ACC112 (cell line): ENCODE results near the gene SPIRE1.

Experiments
- H2AFZ ChIP-seq: fragments of 200-600 bp; sonication (generic); one replicate; pipeline ENCODE4 v1.6.0; 2017; ENCODE audit warnings: antibody characterized with exemption, low read length; ENCODE audit not compliant: unreplicated experiment
- H3K27ac ChIP-seq: fragments of 200-600 bp; sonication (generic); 2 replicates; pipeline ENCODE4 v1.5.1; 2014; ENCODE audit warnings: low read depth, mild to moderate bottlenecking, antibody characterized with exemption, low read length, moderate library complexity
- H3K27me3 ChIP-seq: fragments of 200-600 bp; sonication (generic); 2 replicates; pipeline ENCODE4 v1.6.1; 2014; ENCODE audit warnings: mild to moderate bottlenecking, antibody characterized with exemption, low read length, moderate library complexity, mixed read lengths; ENCODE audit not compliant: insufficient read depth
- H3K36me3 ChIP-seq: fragments of 200-600 bp; sonication (generic); 2 replicates; pipeline ENCODE4 v1.6.1; 2016; ENCODE audit warnings: mild to moderate bottlenecking, antibody characterized with exemption, low read length, moderate library complexity, mixed read lengths; ENCODE audit not compliant: insufficient read depth
- H3K4me1 ChIP-seq: fragments of 200-600 bp; sonication (generic); one replicate; pipeline ENCODE4 v1.6.1; 2016; ENCODE audit warnings: low read length, mixed read lengths; ENCODE audit not compliant: insufficient read depth, unreplicated experiment, control insufficient read depth
- H3K4me3 ChIP-seq: fragments of 200-600 bp; sonication (generic); 2 replicates; pipeline ENCODE4 v1.5.1; 2014; ENCODE audit warnings: mild to moderate bottlenecking, low read depth, low read length
- H3K79me2 ChIP-seq: fragments of 200-600 bp; sonication (generic); one replicate; pipeline ENCODE4 v1.6.0; 2016; ENCODE audit warnings: low read length; ENCODE audit not compliant: control insufficient read depth, unreplicated experiment, insufficient read depth

Gene SPIRE1

DNA sequence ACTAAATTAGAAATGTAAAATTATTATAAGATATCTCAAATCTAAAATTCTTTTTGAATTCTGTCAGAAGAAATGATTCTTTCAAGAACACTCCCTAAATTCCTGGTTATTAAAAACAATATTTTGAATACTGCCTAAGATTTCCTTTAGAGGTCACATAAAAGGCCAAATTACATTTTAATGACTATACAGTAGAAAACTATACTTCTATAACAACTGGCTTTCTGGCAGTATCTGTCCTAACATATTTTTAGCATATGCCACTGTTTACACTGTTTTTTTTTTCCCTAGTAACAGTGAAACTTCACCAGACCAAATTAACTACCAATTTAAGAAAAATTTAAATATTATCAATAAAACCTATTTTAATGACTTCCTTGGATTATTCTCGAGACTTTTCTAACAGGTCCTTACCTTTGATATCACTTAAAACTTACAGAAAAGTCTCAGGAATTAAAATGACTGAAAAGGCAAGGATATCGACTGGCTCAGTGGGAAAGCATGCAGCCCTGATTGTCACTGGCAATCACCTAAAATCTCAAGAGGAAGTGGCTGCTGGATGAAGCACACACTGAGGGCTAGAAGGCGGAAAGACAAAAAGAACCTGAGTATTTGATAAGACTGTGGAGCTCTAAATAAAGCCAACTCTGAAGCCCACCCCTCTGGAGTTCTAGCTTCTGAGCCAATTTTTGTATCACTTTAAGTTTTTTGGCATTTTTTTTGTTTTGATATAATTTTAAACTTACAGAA lies 59.6 kb downstream of the SPIRE1 start:
- H3K27me3 ChIP-seq: no peaks in the 10 kb centered on the region
- H3K4me1 ChIP-seq: peaks cover 48% of the 10 kb centered on the region

DNA sequence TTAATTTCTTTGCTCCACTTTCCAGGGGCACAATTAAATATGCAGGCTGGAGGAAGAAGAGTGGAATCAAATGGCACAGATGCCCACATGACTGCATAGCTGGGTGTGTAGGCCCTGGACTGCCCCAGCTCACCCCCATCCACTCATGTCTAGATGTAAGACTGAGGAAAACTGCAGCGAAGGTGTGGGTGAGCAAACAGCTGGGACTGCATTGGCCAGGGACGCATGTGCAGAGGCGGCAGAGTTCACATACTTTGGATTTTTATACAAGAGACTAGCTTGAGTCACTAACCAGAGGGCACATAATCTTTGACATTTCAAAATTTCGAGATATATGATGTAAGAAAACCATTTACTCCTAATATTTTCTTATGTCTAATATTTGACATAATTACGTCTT lies 60.1 kb downstream of the SPIRE1 start:
- Histone ChIP-seq H3K36me3 (no peaks in the 10 kb centered on the region), H3K79me2 (peaks cover 47% of the 10 kb centered on the region), H3K27ac (peak overlapping the region; percentile 97), H3K4me3 (peak overlapping the region; percentile 20; the same call in 1 of the 2 replicates), H3K27me3 (no peaks in the 10 kb centered on the region), H2AFZ (no peak overlapping the region), H3K4me1 (peaks cover 48% of the 10 kb centered on the region)

More for the DNA sequence above, 59.6 kb downstream of the SPIRE1 start:
- H3K36me3 ChIP-seq: no peaks in the 10 kb centered on the region
- H3K4me3 ChIP-seq: peak overlapping the region; percentile 59
- peak overlapping the region; percentile 97 for H3K27ac ChIP-seq
- H2AFZ ChIP-seq: peak overlapping the region; percentile 39
- H3K79me2 ChIP-seq: peaks cover 49% of the 10 kb centered on the region

DNA sequence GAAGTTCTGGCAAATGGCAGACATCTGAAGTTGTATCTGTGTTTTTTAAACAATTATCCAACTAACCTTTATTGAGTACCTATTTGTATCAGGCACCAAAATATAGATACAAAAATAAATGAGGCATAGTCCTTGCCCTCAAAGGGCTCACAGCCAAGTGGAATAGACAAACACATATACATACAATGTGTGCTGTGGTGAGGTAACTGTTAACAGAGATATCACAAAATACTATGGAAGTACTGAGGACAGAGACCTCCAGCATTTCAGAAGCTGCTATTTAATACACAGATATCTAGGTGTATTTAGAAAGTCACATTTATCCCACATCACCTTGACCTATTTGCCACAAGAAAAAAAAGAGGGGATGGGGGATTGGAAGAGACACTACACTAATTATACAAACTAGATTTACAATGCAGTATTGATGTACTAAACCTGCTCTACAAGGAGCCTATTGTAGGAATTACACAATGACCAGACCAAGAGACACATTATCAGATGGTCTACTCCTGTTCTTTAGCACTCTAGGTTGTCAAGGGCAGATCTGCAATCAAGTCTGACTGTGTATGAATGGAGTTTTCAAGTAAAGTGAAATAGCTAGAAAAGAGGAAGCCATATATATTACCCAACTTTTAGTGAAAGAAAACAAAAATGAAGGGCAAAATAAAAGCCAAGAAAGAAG lies 62.2 kb downstream of the SPIRE1 start:
- Histone ChIP-seq H3K4me1 (peaks cover 46% of the 10 kb centered on the region), H3K79me2 (peaks cover 39% of the 10 kb centered on the region), H3K27ac (no peak overlapping the region)

DNA sequence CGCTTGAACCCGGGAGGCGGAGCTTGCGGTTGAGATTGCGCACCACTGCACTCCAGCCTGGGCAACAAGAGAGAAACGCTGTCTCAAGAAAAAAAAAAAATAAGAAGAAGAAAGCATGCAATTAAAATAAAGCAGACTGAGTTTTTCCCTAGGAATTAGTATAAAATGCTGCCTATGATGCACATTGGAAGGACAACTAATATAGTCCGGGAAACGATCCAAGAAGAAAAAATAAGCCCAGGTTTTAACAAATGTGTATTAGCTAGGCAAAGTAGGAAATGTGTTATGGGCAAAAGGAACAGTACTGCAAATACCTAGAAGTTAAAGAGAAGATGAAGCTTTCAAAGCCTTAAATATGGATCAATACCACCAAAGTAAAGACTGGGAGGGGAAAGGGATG lies 64.0 kb downstream of the SPIRE1 start:
- H3K79me2 ChIP-seq: peaks cover 33% of the 10 kb centered on the region
- no peak overlapping the region for H2AFZ ChIP-seq
- H3K27ac ChIP-seq: no peak overlapping the region
- H3K36me3 ChIP-seq: no peaks in the 10 kb centered on the region
- no peak overlapping the region for H3K4me3 ChIP-seq
- H3K4me1 ChIP-seq: peaks cover 29% of the 10 kb centered on the region
- H3K27me3 ChIP-seq: no peaks in the 10 kb centered on the region

More for the DNA sequence above, 62.2 kb downstream of the SPIRE1 start:
- H3K27me3 ChIP-seq: no peaks in the 10 kb centered on the region
- H3K36me3 ChIP-seq: no peaks in the 10 kb centered on the region
- H2AFZ ChIP-seq: no peak overlapping the region
- no peak overlapping the region for H3K4me3 ChIP-seq

DNA sequence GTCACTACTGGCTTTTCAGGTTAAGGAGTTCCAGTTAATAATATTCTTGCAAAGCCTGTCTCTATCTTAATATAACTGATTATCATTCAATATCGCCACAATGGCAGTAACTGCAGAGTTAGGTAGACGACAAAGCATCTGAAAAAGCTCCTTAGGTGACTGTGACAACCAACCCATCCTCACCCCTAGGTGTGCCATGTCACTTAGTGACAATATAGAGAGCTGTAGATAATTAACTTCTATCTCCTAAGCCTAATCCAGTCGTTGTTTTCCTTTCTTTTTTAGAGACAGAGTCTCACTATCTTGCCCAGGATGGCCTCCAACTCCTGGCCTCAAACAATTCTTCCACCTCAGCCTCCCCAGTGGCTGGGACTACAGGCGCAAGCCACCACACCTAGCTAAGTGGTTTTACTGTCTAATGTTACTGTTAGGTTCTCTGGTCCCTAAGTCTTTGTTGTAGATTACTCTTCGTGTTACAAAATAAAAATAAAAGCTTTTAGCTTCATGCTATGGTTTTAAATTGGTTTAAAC lies 65.2 kb downstream of the SPIRE1 start:
- peaks cover 37% of the 10 kb centered on the region for H3K79me2 ChIP-seq
- H3K27me3 ChIP-seq: no peaks in the 10 kb centered on the region
- peaks cover 23% of the 10 kb centered on the region for H3K4me1 ChIP-seq
- H3K36me3 ChIP-seq: no peaks in the 10 kb centered on the region
- H3K4me3 ChIP-seq: no peak overlapping the region
- H3K27ac ChIP-seq: no peak overlapping the region
- H2AFZ ChIP-seq: no peak overlapping the region

DNA sequence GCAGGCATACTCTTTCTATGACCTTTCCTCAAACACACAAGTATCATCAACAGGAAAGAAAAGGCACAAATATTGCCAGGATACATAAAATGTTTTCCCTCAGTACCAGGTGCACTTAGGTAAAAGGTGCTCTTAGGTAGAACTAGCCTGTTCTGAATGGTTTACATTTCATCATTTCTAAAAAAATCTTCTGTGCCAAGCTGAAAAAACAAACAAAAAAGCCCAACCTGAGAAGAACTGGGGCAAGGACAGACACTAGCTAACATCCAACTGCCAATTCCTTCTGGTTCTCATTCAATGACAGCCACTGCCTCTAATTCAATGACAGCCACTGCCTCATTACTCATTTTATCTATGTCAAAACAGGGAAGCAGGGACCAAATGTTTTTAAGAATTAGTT lies 68.5 kb downstream of the SPIRE1 start:
- H3K4me1 ChIP-seq: no peaks in the 10 kb centered on the region
- H3K79me2 ChIP-seq: peaks cover 38% of the 10 kb centered on the region
- no peak overlapping the region for H2AFZ ChIP-seq
- H3K27ac ChIP-seq: no peak overlapping the region
- H3K27me3 ChIP-seq: no peaks in the 10 kb centered on the region
- H3K4me3 ChIP-seq: no peak overlapping the region
- no peaks in the 10 kb centered on the region for H3K36me3 ChIP-seq

DNA sequence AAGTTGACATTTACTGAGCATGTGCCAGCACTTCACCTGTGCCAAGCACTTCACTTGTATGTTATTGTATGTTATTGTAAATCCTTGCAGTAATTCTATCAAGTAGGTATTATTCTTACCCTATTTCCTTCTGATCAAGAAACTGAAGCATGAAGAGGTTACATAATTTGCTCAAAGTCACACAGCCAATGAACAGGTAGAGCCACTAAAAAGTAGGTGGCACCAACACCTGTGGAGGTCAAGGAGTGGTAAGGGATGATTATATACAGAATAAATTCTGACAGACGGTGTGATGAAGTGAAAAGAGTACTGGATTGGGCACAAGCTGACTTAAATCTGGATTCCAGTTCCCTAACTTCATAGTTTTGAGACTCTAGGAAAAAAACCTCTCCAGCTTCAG lies 71.0 kb downstream of the SPIRE1 start:
- no peaks in the 10 kb centered on the region for H3K36me3 ChIP-seq
- H3K79me2 ChIP-seq: peaks cover 36% of the 10 kb centered on the region
- H3K27ac ChIP-seq: no peak overlapping the region

DNA sequence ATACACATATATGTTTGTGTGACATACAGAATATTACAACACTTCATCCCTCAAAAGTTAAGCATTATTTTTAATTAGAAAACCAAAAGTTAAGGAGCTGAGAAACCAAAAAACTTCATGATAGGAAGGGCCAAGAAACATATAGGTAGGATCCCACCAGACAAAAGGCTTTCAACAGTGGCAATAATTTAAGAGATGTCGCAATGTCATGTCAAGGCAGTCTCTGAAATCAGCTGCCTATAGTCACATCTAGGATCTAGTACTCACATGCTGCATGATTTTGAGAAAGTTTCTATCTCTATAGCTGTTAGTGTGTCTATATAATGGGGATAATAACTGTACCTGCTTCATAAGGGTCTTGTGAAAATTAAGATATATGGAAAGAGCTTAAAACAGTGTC lies 72.7 kb downstream of the SPIRE1 start:
- H3K79me2 ChIP-seq: peaks cover 30% of the 10 kb centered on the region
- no peak overlapping the region for H3K27ac ChIP-seq
- no peaks in the 10 kb centered on the region for H3K4me1 ChIP-seq
- H3K4me3 ChIP-seq: no peak overlapping the region
- no peak overlapping the region for H2AFZ ChIP-seq
- H3K27me3 ChIP-seq: no peaks in the 10 kb centered on the region
- H3K36me3 ChIP-seq: no peaks in the 10 kb centered on the region

More for the DNA sequence above, 71.0 kb downstream of the SPIRE1 start:
- H2AFZ ChIP-seq: no peak overlapping the region
- H3K27me3 ChIP-seq: no peaks in the 10 kb centered on the region
- no peaks in the 10 kb centered on the region for H3K4me1 ChIP-seq
- H3K4me3 ChIP-seq: no peak overlapping the region

DNA sequence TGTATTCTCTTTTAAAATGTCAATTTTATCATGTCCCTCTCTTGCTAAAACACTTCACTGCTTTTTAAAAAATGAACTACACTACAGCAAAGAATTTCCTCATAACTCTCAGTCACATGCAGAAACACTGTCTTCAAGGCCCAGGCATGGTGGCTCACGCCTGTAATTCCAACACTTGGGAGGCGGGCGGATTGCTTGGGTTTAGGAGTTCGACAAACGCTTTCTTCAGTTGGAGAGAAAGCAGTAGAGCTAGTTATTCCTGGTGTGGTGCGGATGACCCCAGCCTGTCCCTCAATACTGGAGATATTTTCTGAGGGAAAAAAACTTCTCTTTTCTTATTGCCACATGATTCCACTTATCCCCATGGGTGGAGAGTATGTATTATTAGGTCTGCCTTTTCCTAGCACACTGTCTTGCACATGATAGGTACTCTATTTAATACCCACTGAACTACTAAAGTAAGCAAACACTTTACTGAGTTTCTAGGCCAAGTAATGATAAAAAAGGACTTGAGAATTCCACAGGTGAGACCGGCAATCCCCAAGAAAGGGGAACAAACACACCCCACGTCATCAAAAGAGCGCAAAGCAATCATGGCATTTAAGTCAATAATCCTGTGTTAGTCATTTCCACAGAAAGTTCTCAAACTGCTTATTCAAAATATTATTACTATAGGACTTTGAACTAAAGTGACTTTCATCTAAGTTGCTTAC lies 77.1 kb downstream of the SPIRE1 start:
- Histone ChIP-seq H3K27me3 (no peaks in the 10 kb centered on the region), H3K27ac (no peak overlapping the region), H3K36me3 (peaks cover 6% of the 10 kb centered on the region), H3K79me2 (peaks cover 22% of the 10 kb centered on the region), H3K4me3 (no peak overlapping the region), H3K4me1 (no peaks in the 10 kb centered on the region), H2AFZ (no peak overlapping the region)

DNA sequence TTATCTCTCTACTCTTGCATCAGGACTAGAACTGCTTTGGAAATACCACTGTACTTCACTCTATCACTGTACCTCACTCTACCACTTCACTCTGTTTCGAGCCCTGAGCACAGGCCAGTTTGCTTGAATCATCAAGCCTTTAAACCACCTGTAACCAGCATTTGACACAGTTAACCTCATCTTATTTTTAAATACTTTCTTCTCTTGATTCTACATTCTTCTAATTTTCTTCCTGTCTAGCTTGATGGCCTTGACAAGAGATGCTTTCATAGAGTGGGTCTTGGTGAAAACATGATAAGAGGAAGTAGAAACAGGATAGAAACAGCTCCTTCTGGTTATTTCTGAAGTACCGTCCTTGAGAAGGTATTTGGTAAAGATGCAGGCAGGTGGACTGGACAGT lies 78.1 kb downstream of the SPIRE1 start:
- no peak overlapping the region for H2AFZ ChIP-seq
- peaks cover 6% of the 10 kb centered on the region for H3K36me3 ChIP-seq
- no peaks in the 10 kb centered on the region for H3K4me1 ChIP-seq
- peaks cover 18% of the 10 kb centered on the region for H3K79me2 ChIP-seq
- no peak overlapping the region for H3K4me3 ChIP-seq
- no peak overlapping the region for H3K27ac ChIP-seq
- H3K27me3 ChIP-seq: no peaks in the 10 kb centered on the region
